GM23338 (cell line): ENCODE measurements around the gene PTGFR. TPM values are rescaled to one million over a fixed set of nuclear protein-coding genes. Genes with fewer than 3 reads are reported as not detected.

Experiments
- ATAC-seq: fragments of 200-7000 bp; cut with Tn5 transposase; 3 replicates; pipeline ENCODE4 v1.9.1; 2020
- DNase-seq: peaks from one replicate; pipeline ENCODE4 v3.0.0-alpha.2; 2015; ENCODE audit warnings: low spot score
- H2AFZ ChIP-seq: fragments of 200-600 bp; sonication (generic); 2 replicates; pipeline ENCODE4 v1.8.0; 2016; ENCODE audit warnings: antibody characterized with exemption, mild to moderate bottlenecking, moderate library complexity
- H3F3A ChIP-seq: fragments of 200-600 bp; sonication (generic); replicated peaks from 2 replicates; pipeline ENCODE4 v1.8.0; 2017; ENCODE audit warnings: antibody characterized with exemption, mixed run types, low read depth
- H3K27ac ChIP-seq: fragments of 200-600 bp; sonication (generic); 2 replicates; pipeline ENCODE4 v1.6.1; 2016; ENCODE audit warnings: low read depth
- H3K27me3 ChIP-seq: fragments of 200-600 bp; sonication (generic); 2 replicates; pipeline ENCODE4 v1.8.0; 2016; ENCODE audit warnings: mild to moderate bottlenecking, mixed run types, moderate library complexity; ENCODE audit not compliant: insufficient read depth
- H3K36me3 ChIP-seq: fragments of 200-600 bp; sonication (generic); 2 replicates; pipeline ENCODE4 v1.8.0; 2016; ENCODE audit warnings: mild to moderate bottlenecking; ENCODE audit not compliant: insufficient read depth
- H3K4me1 ChIP-seq: fragments of 200-600 bp; sonication (generic); 2 replicates; pipeline ENCODE4 v1.8.0; 2016; ENCODE audit warnings: mild to moderate bottlenecking, moderate library complexity; ENCODE audit not compliant: insufficient read depth
- H3K4me2 ChIP-seq: fragments of 200-600 bp; sonication (generic); 2 replicates; pipeline ENCODE4 v1.7.1; 2017; ENCODE audit warnings: mixed run types
- H3K4me3 ChIP-seq: fragments of 200-600 bp; sonication (generic); 2 replicates; pipeline ENCODE4 v1.6.1; 2016; ENCODE audit warnings: mixed run types
- H3K79me2 ChIP-seq: fragments of 200-600 bp; sonication (generic); replicated peaks from 2 replicates; pipeline ENCODE4 v1.8.0; 2017; ENCODE audit warnings: mild to moderate bottlenecking; ENCODE audit not compliant: insufficient read depth
- H3K9me2 ChIP-seq: fragments of 200-600 bp; sonication (generic); 2 replicates; pipeline ENCODE4 v1.8.0; 2017; ENCODE audit not compliant: insufficient read depth
- H4K20me1 ChIP-seq: fragments of 200-600 bp; sonication (generic); replicated peaks from 2 replicates; pipeline ENCODE4 v1.8.0; 2017; ENCODE audit warnings: mild to moderate bottlenecking; ENCODE audit not compliant: insufficient read depth
- H3K27ac Mint-ChIP-seq: 2 replicates; pipeline ENCODE4 v1.8.0; 2020; ENCODE audit warnings: inconsistent platforms, mild to moderate bottlenecking, moderate library complexity, mixed read lengths
- H3K27me3 Mint-ChIP-seq: 3 replicates; pipeline ENCODE4 v1.8.0; 2022; ENCODE audit warnings: low read depth, mild to moderate bottlenecking, moderate library complexity, mixed read lengths, inconsistent platforms; ENCODE audit not compliant: insufficient read depth, poor library complexity
- H3K36me3 Mint-ChIP-seq: 3 replicates; pipeline ENCODE4 v1.8.0; 2021; ENCODE audit warnings: low read depth, mild to moderate bottlenecking, inconsistent platforms, moderate library complexity, mixed read lengths
- H3K4me1 Mint-ChIP-seq: 3 replicates; pipeline ENCODE4 v1.8.0; 2020; ENCODE audit warnings: mild to moderate bottlenecking, inconsistent platforms, mixed read lengths
- H3K4me3 Mint-ChIP-seq: 3 replicates; pipeline ENCODE4 v1.8.0; 2021; ENCODE audit warnings: moderate library complexity, mild to moderate bottlenecking, inconsistent platforms, mixed read lengths
- H3K9me3 Mint-ChIP-seq: 3 replicates; pipeline ENCODE4 v1.8.0; 2020; ENCODE audit warnings: moderate library complexity, mild to moderate bottlenecking, inconsistent platforms, mixed read lengths
- CTCF ChIP-seq, 2 experiments: fragments of 200-600 bp in 1 of 2; sonication (generic) in 1 of 2; conservative IDR thresholded peaks; 2 replicates each; pipeline versions ENCODE4 v1.5.1 to v1.6.1; 2016 to 2017; ENCODE audit warnings: antibody characterized with exemption in 2 of 2, low read depth in 2 of 2, mild to moderate bottlenecking in 2 of 2, moderate library complexity in 1 of 2
- ETS1 ChIP-seq: IDR thresholded peaks from 2 replicates; pipeline ENCODE4 v1.6.1; 2016; ENCODE audit warnings: antibody characterized with exemption
- JUNB ChIP-seq: IDR thresholded peaks from one replicate; pipeline ENCODE4 v1.6.1; 2016; ENCODE audit warnings: antibody characterized with exemption; ENCODE audit not compliant: unreplicated experiment
- STAT1 ChIP-seq: IDR thresholded peaks from one replicate; pipeline ENCODE4 v1.6.1; 2016; ENCODE audit warnings: antibody characterized with exemption; ENCODE audit not compliant: unreplicated experiment
- ZNF114 ChIP-seq: fragments of 250-450 bp; sonication (Bioruptor Pico); IDR thresholded peaks from 2 replicates; pipeline ENCODE4 v1.5.0; 2020; ENCODE audit warnings: mild to moderate bottlenecking, moderate library complexity
- ZNF331 ChIP-seq: fragments of 250-450 bp; sonication (Bioruptor Pico); IDR thresholded peaks from 2 replicates; pipeline ENCODE4 v1.5.0; 2020; ENCODE audit warnings: low read depth, mild to moderate bottlenecking, moderate library complexity
- ZNF462 ChIP-seq: fragments of 250-450 bp; sonication (Bioruptor Pico); IDR thresholded peaks from 2 replicates; pipeline ENCODE4 v1.5.0; 2020; ENCODE audit warnings: mild to moderate bottlenecking, moderate library complexity
- polyA plus RNA-seq: library from polyadenylated mRNA; unstranded; fragments of >200 nt; fragmentation: Nextera tagmentation; extraction: Ambion mirVana; gene quantifications from 2 replicates; pipeline ENCODE4 v1.2.1, GENCODE V29; 2016
- total RNA-seq: library from RNA; depleted of rRNA; stranded (reverse); fragments of >200 nt; shearing (Covaris generic); gene quantifications from 2 replicates; pipeline ENCODE4 v1.2.3, GENCODE V29; 2014

PTGFR gene
- total and polyA plus RNA-seq, 2 experiments from 2014 or later, result 0.24 TPM; not detected in 1

- TF ChIP-seq ZNF462 (no peak), ETS1 (no peak), ZNF114 (CRISPR knock-in tag) (no peak), JUNB (no peak)
Measured at GRCh38 chr1:78497201-78497600, 6.4 kb downstream of the PTGFR start (continued).

GRCh38 chr1:78500529-78500928, 9.8 kb downstream of the PTGFR start:
- peaks cover 11% of the 10 kb centered on the region; the same call in 2 of the 3 replicates for H3K4me1 Mint-ChIP-seq
- H3K36me3 Mint-ChIP-seq, result no peaks in the 10 kb centered on the region
- no peak overlapping the region for H3K4me3 ChIP-seq
- no peaks in the 10 kb centered on the region for H3K79me2 ChIP-seq
- no peak overlapping the region for H3K27ac ChIP-seq
- H3K9me3 Mint-ChIP-seq, result no peaks in the 10 kb centered on the region
- no peaks in the 10 kb centered on the region for H4K20me1 ChIP-seq
- H3K9me2 ChIP-seq, result no peaks in the 10 kb centered on the region
- H3F3A ChIP-seq, result no peaks in the 10 kb centered on the region
- DNase-seq, result no peak
- no peak overlapping the region for H2AFZ ChIP-seq
- H3K4me2 ChIP-seq, result no peak overlapping the region
- ATAC-seq, result no peak
- no peaks in the 10 kb centered on the region for H3K36me3 ChIP-seq
- H3K27ac Mint-ChIP-seq, result no peak overlapping the region
- no peak overlapping the region for H3K4me3 Mint-ChIP-seq
- peaks cover 19% of the 10 kb centered on the region; the same call in 1 of the 2 replicates for H3K27me3 ChIP-seq
- H3K27me3 Mint-ChIP-seq, result no peaks in the 10 kb centered on the region
- H3K4me1 ChIP-seq, result peaks cover 5% of the 10 kb centered on the region; the same call in 1 of the 2 replicates
- TF ChIP-seq ZNF331 (CRISPR knock-in tag) (no peak), STAT1 (no peak), CTCF (conservative IDR thresholded peaks at IDR 0.05; ENCODE audit: low read depth in 2 of 2) (no peak), ZNF462 (no peak)
